HAP-1 (cell line): ENCODE data around the gene CSAD.

Source experiments
- DNase-seq, 2 experiments: peaks; one replicate each; pipeline ENCODE4 v3.0.0-alpha.2; 2016 to 2020; ENCODE audit warnings: low spot score in 2 of 2
- H3K27me3 ChIP-seq: fragments of 250-450 bp; sonication (Bioruptor Pico); 2 replicates; pipeline ENCODE4 v1.5.1; 2020; ENCODE audit warnings: low read depth, mild to moderate bottlenecking, moderate library complexity
- H3K36me3 ChIP-seq: fragments of 250-450 bp; sonication (Bioruptor Pico); replicated peaks from 2 replicates; pipeline ENCODE4 v1.5.1; 2020; ENCODE audit warnings: mild to moderate bottlenecking
- H3K4me1 ChIP-seq: fragments of 250-450 bp; sonication (Bioruptor Pico); 2 replicates; pipeline ENCODE4 v1.5.1; 2020; ENCODE audit warnings: mild to moderate bottlenecking
- H3K4me3 ChIP-seq: fragments of 250-450 bp; sonication (Bioruptor Pico); 2 replicates; pipeline ENCODE4 v1.5.1; 2020; ENCODE audit warnings: mild to moderate bottlenecking, moderate library complexity
- H3K9me3 ChIP-seq: fragments of 250-450 bp; sonication (Bioruptor Pico); 2 replicates; pipeline ENCODE4 v1.5.1; 2020; ENCODE audit warnings: mild to moderate bottlenecking, moderate library complexity
- in situ Hi-C: fragments of 300-500 bp; cut with MboI; formaldehyde crosslinking; loops from 3 replicates; pipeline ENCODE4 v1.14.3; 2020; ENCODE audit warnings: low sequenced_read_pairs, inconsistent platforms, mixed read lengths

Gene CSAD

GRCh38 chr12:53200458-53201176 lies 19.9 kb upstream of the CSAD start:
- no peaks in the 10 kb centered on the region for H3K36me3 ChIP-seq
- H3K27me3 ChIP-seq: no peaks in the 10 kb centered on the region
- H3K4me1 ChIP-seq: no peaks in the 10 kb centered on the region
- H3K9me3 ChIP-seq: no peaks in the 10 kb centered on the region
- in situ Hi-C loops: loop anchor here (10.0 kb wide), 1 partner anchor 314 kb away; no protein-coding TSS in a partner anchor
- no peak for DNase-seq
- no peak overlapping the region for H3K4me3 ChIP-seq

GRCh38 chr12:53200107-53200457 lies 19.4 kb upstream of the CSAD start:
- Histone ChIP-seq H3K4me3 (no peak overlapping the region), H3K27me3 (no peaks in the 10 kb centered on the region), H3K4me1 (no peaks in the 10 kb centered on the region)

GRCh38 chr12:53199700-53200099 lies 19.0 kb upstream of the CSAD start:
- no peaks in the 10 kb centered on the region for H3K9me3 ChIP-seq
- DNase-seq: no peak
- no peaks in the 10 kb centered on the region for H3K36me3 ChIP-seq
- no peak overlapping the region for H3K4me3 ChIP-seq
- in situ Hi-C loops: loop anchor here (10.0 kb wide), 1 partner anchor 315 kb away; no protein-coding TSS in a partner anchor
- no peaks in the 10 kb centered on the region for H3K4me1 ChIP-seq
- H3K27me3 ChIP-seq: no peaks in the 10 kb centered on the region

More at GRCh38 chr12:53200107-53200457, 19.4 kb upstream of the CSAD start:
- Histone ChIP-seq H3K9me3 (no peaks in the 10 kb centered on the region), H3K36me3 (no peaks in the 10 kb centered on the region)
- DNase-seq: no peak
- in situ Hi-C loops: loop anchor here (10.0 kb wide), 1 partner anchor 315 kb away; no protein-coding TSS in a partner anchor

- no peaks in the 10 kb centered on the region for H3K4me1 ChIP-seq
- H3K9me3 ChIP-seq: no peaks in the 10 kb centered on the region
- no peaks in the 10 kb centered on the region for H3K27me3 ChIP-seq
- DNase-seq: no peak
- no peaks in the 10 kb centered on the region for H3K36me3 ChIP-seq
- no peak overlapping the region for H3K4me3 ChIP-seq
- in situ Hi-C loops: no loop called here
Measured at GRCh38 chr12:53198486-53199110, 17.9 kb upstream of the CSAD start.

GRCh38 chr12:53197011-53197640 lies 16.4 kb upstream of the CSAD start:
- H3K4me3 ChIP-seq: no peak overlapping the region
- no peaks in the 10 kb centered on the region for H3K4me1 ChIP-seq
- H3K27me3 ChIP-seq: no peaks in the 10 kb centered on the region
- in situ Hi-C loops: no loop called here
- no peaks in the 10 kb centered on the region for H3K36me3 ChIP-seq
- DNase-seq: no peak
- no peaks in the 10 kb centered on the region for H3K9me3 ChIP-seq

- Histone ChIP-seq H3K9me3 (no peaks in the 10 kb centered on the region), H3K4me3 (no peak overlapping the region), H3K27me3 (no peaks in the 10 kb centered on the region), H3K4me1 (no peaks in the 10 kb centered on the region), H3K36me3 (no peaks in the 10 kb centered on the region)
- DNase-seq: no peak
- in situ Hi-C loops: no loop called here
Measured at GRCh38 chr12:53196486-53196885, 15.8 kb upstream of the CSAD start.

GRCh38 chr12:53195516-53196420 lies 15.0 kb upstream of the CSAD start:
- in situ Hi-C loops: no loop called here
- Histone ChIP-seq H3K4me3 (no peak overlapping the region), H3K27me3 (no peaks in the 10 kb centered on the region), H3K36me3 (no peaks in the 10 kb centered on the region), H3K4me1 (no peaks in the 10 kb centered on the region), H3K9me3 (no peaks in the 10 kb centered on the region)
- no peak for DNase-seq

DNA sequence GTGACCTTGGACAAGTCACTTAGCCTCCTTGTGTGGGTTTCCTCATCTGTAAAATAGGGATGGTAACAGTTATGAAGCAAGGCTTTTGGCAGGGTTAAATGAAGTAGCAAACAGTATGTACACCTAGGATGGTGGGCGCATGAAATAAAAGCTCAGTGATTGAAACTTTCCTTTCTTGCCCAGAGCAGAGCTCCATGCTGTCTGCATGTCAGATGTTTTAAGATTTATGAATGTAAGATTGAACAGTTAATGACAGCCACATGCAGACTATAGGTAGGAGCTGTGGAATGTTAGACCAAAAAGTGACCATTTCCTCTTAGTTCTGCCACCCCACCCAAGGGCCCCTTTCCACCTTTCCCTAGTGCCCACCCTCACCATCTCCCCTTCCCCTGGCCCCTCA lies 14.2 kb upstream of the CSAD start:
- Histone ChIP-seq H3K9me3 (no peaks in the 10 kb centered on the region), H3K27me3 (no peaks in the 10 kb centered on the region), H3K36me3 (no peaks in the 10 kb centered on the region; the same call in 1 of the 2 replicates), H3K4me3 (no peak overlapping the region), H3K4me1 (no peaks in the 10 kb centered on the region)
- in situ Hi-C loops: no loop called here
- DNase-seq: no peak

DNA sequence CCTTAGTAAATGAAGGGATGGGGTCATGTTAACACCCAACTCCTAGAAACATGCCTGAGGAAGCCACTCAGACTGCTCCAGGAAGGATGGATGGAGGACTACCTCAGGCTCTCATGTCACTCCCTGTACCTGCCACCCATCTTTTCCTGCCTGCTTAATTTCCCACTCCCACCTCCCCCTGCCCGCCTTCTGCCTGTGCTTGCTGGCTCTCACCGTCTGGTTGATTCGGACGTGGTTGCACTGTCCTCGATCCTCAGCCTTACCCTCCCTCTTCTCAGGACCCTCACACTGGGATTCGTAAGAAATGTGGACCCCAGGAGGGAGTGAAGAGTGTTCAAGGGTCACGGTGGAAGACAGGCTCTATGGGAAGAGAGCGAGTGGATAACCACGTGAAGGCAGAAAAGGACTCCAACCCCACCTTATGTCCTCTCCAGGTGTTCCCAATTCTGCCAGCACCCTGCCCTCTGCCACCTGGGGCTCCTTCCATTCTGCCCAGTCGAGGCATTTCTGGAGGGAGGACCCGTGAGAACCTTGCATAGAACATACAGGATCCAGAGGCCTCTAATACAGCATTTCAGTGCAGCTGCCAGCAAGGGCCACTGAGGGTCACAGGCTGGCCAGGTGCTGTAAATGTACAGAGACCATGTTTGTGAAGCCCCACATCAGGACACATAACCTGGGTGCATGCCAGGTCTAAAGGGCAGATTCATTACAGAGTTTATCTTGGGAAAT lies 13.4 kb upstream of the CSAD start:
- Histone ChIP-seq H3K36me3 (no peaks in the 10 kb centered on the region; the same call in 1 of the 2 replicates), H3K9me3 (no peaks in the 10 kb centered on the region)

DNA sequence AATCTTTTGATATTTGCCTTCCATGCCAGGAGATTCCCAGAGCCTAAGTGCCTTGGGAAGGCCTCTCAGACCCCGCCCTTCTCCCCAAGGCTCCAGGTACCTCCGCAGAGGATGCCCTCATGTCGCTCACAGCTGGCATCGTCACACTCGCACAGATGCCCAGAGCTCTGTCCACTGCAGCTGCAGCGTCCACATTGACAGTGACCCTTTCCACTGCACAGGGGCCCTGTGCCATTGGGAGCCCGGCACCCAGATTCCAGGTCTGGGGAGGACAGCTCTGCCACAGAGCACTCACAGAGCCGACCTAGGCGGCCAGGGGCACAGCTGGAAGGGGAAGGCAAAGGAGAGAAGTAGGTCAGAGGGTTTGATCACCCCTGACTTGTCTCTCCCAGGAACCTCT lies 12.3 kb upstream of the CSAD start:
- Histone ChIP-seq H3K4me1 (no peaks in the 10 kb centered on the region), H3K36me3 (peaks cover 6% of the 10 kb centered on the region), H3K9me3 (no peaks in the 10 kb centered on the region), H3K4me3 (no peak overlapping the region), H3K27me3 (no peaks in the 10 kb centered on the region)
- no peak for DNase-seq
- in situ Hi-C loops: no loop called here

More for the DNA sequence above, 13.4 kb upstream of the CSAD start:
- no peaks in the 10 kb centered on the region for H3K27me3 ChIP-seq
- H3K4me1 ChIP-seq: no peaks in the 10 kb centered on the region
- DNase-seq: no peak
- in situ Hi-C loops: no loop called here
- no peak overlapping the region for H3K4me3 ChIP-seq

- in situ Hi-C loops: no loop called here
- H3K4me1 ChIP-seq: no peaks in the 10 kb centered on the region
- peaks cover 11% of the 10 kb centered on the region for H3K36me3 ChIP-seq
- no peak for DNase-seq
- no peaks in the 10 kb centered on the region for H3K9me3 ChIP-seq
- H3K4me3 ChIP-seq: no peak overlapping the region
- H3K27me3 ChIP-seq: no peaks in the 10 kb centered on the region
Measured at GRCh38 chr12:53192531-53193021, 11.9 kb upstream of the CSAD start.

DNA sequence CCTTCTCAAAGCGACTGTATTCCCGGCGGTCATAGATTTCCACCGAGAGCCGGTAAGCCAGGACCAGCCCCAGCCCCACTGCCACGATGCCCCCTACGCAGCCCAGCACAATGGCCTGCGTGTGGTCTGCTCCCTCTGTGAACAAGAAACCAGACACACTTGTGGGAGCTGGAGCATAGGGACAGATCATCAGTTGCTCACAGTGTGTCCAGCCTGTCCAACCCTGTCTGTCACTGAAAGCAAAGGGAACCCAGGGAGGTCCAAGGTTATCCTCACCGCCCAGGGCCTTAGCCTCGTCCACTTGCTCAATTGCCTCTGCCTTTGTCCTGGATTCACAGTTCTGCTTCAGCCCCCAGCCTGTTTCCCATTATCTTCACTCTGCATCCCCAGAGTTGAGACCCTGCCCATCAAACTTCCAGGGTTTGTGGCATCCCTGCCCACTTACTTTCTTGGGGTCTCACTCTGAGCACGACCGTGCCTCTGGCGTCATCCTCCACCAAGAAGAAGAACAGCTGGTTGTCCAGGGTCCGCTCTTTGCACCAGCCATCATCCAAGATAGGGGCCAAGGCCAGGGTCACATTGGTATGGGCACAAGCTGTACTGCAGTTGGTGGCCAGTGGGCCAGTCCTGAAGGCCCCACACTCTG lies 11.3 kb upstream of the CSAD start:
- Histone ChIP-seq H3K9me3 (no peaks in the 10 kb centered on the region), H3K4me1 (no peaks in the 10 kb centered on the region), H3K36me3 (peaks cover 16% of the 10 kb centered on the region), H3K4me3 (no peak overlapping the region), H3K27me3 (no peaks in the 10 kb centered on the region)
- in situ Hi-C loops: no loop called here
- DNase-seq: no peak
